NCI-H345 treated with DMSO at 0.1 percent for 48 hours (cell line): ENCODE measurements around the gene SORCS1.

Experiments
- DNase-seq: peaks from one replicate; lab custom pipeline; 2025; ENCODE audit not compliant: unreplicated experiment; lab: John Stamatoyannopoulos, UW

The SORCS1 gene

DNA sequence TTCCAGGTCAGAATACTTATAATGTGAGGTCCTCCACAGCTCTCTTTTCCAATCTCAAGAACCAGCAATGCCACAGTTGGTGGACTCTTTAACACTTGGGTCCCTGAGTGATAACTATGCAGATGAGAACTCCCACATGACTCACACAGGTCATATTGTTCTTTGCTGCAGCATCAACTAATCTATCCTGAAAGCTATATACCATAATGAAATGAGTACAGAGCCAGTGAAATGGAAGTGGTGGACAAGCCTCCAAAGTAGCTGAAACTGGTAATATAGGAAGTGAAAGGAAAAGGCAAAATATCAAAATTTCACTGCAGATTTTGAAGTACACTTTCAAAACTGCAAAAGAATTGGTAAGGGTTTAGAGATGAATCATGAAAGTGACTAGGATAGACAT, 45.6 kb downstream of the SORCS1 start:
- DNase-seq: no peak

DNA sequence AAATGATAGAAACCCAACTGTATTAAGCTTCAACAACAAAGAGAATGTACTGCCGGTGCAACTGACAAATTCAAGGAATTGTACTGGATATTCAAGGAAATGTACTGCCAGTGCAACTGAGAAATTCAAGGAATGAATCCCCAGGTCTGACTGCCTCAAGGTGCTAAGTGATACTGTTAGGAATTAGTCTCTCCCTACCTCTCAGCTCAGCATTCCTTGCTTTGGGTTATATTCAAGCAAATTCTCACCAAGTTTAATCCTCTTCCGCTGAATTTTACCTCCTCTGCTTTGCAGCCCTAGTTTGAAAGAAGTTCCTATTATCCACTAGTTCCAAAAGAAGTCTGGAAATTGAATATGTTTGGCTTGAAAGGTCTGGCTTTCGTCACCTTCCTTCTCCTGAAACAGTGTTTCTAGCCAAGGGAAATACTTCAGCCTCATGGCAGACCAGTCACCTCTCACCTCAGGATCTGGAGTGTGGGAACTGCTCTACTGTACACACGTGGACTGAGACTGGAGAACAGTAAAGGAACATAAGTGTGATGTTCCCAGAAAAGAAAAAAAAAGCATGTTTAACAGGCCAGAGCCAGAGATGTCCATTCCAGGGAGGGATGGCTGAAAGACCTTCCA, 60.4 kb downstream of the SORCS1 start:
- DNase-seq: no peak

DNA sequence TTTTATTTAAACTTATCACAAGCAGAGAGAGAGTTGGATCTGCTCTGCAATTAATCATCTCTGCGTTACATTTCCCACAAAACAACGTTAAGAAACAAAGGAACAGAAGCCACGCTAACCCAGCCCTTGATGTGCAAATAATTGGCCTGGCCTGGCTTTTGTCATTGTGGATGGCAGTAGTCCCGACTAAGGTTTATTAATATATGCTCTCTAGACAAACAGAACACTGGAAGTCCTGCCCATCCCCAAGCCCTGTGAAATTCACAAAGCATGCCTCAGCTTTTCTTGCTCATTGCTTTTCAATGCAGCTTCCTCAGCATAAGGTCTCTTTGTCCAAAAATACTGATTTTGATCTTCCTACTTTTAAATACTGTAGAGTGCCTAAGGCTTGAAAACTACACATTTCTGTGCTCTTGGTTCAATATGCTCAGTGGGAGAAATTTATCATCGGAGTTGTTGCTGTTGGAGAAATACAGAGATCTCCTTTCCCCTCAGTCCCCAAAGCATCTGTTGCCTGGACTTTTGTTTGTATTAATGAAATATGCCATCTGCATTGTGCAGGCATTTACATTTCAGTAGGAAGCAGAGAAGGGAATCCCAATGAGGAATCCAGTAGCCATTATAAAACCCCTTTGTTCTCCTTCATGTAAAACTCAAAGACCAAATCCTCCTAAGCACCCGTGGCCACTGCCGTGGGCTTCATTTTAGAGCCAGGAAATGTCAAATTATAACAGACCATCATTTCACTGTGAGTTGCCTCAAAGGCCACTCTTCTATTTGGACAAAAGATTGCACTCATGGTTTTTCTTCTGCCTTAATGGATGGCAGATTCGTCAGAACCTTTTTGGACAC, 61.1 kb downstream of the SORCS1 start:
- DNase-seq: no peak

DNA sequence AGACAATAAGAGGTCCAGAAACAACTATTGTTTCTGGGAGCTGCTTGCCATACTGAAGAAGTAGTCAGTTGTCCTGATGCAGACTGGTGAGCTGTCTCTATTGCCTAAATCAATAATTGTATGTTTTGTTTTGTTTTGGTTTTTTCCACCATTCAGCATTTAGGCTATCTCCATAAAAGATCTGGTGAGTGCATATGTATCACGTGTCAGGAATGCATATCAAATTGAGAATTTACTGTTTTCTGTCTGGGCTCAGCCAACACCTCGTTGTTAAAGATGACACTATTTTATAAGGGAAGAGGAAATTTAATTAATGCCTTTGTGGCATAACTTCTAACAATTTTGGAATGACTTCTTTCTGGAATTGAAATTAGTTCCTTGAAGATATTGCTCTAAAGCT, 66.2 kb downstream of the SORCS1 start:
- no peak for DNase-seq

DNA sequence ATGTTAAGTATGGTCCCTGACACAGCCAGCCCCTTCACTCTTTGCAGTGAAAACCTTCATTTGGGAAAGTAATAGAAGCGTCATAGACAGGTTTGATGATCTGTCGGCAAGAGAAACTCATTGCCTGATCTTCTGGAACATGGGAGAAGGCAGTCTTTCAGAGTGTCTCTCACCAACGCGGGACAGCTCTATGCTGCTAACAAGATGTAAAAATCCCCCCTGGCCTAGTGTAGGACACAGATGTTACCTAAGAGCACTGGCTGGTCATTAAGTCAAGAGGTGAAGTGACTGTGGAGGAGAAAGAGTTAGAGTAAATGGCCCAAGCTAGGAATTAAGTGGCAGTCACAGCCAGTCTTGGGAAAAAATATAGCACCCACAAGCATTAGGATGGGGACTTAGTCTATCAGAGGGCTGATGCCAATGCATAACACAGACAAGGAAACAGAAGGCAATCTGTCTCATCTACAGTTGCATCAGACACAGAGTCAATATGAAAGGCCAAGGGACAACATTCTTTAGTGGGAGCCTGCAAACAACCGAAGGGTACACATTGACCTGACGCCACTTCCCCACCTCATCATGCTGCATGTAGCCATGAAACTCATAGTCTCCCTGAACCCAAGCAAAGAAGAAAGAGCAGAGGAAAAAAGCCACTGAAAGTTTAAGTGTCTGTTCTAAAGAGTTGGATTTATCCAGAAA, 69.5 kb downstream of the SORCS1 start:
- DNase-seq: no peak

DNA sequence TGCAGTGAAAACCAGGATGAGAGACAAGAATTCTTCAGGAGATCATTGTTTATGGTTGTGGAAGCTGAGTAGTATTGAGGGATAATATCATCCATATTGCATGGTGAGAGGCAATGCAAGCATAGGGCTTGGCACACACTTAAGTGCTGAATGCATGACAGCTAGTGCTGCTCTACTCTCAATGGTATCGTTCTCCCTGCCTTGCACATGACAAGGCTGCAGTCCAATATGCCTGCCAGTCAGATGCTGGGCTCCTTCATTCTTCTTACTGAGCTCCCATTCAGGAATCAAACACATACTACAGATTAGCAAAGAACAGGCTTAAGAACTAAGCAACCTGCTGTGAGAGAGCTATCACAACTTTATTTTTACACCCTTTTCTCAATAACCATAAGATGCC, 72.2 kb downstream of the SORCS1 start:
- DNase-seq: no peak

DNA sequence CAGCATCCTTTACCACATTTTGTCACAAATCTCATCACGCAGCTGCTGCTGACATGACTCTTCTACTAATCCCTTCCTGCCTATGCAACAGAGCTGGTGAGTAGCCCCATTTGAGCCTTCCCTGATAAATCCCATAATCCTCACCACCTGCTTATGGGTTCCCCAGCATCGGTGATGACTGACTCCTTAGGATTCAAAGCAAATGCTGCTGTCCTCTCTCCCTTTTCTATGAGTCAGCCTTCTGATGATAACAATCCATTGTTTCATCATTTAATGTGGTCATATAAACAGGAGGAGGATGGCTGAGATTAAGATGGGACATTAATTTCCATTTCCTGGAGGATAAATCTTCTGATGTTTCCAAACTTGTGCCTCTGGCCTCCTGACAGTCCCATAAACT, 73.4 kb downstream of the SORCS1 start:
- DNase-seq: no peak

DNA sequence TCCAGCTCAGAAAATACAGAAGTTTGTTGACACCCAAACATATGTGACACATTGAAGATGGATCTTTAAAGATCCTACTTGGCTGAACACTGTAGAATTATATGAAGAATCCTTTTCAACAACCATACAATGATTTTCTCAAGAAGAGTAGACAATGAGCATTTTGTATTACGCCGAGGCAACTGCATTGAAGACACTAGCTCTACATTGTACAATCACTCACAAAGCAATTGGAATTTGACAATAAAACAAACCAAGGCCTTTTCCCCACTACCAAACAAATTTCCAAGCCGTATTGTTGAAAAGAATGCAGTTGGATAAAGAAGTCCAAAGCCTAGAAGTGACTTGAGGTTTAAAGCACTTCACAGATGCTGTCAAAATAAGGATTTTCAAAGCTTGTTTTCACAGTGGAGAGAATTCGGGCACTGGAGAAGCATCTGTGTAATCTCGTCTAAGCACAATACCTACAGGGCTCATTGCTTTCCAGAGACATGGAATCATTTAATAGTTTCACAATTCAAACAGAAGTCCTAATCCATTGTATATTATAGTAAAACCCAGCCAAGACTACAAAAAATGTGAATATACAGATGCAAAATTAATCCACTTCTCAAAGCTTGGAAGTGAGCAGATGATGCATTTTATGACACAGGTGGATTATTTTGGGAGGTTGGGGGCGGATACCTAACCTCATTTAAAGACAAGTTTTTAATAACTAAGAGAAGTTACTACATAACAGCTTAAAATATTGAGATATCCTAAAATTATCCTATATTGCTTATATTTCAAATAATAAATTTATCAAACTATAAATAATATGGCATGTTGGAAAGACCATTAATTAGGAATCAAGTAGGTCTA, 78.6 kb downstream of the SORCS1 start:
- DNase-seq: no peak

DNA sequence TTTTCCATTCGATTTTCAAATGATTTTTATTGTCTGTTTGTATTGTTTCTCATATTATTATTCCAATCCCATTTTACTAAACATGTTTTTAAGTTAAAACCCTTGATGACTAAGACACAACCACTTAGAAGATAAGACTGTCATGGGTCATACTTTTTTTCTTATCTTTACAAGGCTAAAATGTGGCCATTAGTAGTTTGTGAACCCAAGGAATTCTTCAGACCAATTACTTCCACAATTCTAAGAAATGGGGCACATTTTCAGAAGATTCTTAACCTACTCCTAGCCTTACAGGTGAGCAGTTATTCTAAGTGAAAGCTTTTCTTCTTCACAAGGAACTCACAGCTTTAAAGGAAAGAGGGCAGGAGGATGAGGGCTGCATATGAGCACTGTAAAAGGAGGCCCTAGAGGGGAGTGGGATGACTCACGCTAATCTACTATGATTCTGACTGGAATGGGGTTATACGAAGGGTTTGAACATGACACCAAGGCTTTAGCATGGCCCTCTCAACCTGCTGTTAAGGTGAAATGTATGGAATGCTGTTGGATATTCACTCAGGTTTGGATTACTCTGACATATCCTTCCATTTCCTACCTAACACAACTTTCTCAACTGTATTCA, 81.0 kb downstream of the SORCS1 start:
- DNase-seq: no peak

DNA sequence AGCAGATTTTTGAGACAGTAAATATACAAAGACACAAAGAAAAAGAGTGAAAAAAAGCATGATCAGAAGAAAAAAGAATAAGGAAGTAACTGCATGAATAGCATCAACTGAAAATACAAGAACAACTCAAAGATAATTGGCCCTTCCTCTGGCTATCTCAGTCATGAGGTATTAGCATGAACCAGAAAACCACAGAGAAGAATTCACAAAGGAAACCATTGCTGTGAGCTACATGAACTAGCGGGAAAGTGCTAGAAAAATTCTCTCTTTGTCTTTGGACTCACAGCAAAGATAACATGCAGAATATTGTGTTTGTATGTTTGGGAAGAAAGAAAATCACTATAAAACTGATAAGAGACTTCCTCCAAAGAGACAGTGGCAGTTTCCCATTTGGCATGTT, 82.9 kb downstream of the SORCS1 start:
- DNase-seq: no peak

DNA sequence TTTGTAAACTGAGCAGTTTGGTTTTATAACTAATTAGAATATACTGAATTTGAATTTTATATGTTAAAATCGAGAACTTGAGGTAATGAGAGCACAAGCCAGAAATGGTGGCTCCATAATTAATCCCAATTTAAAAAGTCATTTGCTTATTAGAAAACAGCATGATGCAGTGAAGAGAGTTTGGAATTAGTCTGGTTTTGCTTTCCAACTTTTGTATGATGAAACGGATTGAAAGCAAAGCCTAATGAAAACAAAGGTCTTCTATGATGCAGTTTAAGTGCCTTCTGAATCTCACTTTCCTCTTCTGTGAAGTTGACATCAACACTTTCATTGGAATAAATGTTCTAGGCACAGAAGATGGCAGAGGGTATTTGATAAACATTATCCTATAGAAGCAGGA, 89.4 kb downstream of the SORCS1 start:
- no peak for DNase-seq

DNA sequence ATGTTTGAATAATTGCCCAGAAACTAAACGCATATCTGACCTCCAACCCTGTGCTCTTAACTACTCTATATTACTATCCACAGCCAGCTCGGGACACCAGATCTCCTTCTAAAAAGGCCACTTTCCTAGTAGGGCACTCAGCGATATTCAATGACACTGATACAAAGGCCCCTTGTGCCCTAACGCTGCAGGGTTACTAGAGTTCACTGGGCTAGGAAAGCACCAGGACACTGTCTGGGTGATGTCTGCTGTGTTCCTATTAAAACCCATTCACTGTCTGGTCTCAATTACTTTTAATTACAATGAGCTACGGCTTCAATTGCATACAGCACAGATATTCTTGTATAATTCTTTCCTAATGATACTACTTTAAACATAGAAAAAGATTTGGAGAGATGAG, 91.7 kb downstream of the SORCS1 start:
- no peak for DNase-seq

DNA sequence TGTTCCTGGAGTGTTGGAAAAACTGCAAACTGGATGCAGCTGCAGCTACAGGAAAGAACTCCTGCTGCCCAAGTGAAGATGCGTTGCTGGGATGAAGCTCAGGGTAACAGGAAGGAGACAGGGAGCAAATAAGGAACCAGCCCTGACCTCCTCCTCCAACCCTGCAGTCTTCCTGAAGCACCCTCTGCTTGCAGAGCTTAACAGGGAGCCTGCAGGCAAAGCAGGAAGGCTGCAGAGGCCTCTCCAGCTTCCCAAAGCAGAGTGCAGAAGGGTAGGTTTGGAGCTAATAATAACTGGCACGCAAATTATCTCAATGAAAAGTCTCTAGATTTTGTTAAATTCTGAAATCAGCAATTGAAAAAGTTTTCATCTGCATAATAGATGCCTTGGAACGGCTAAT, 92.5 kb downstream of the SORCS1 start:
- DNase-seq: no peak

DNA sequence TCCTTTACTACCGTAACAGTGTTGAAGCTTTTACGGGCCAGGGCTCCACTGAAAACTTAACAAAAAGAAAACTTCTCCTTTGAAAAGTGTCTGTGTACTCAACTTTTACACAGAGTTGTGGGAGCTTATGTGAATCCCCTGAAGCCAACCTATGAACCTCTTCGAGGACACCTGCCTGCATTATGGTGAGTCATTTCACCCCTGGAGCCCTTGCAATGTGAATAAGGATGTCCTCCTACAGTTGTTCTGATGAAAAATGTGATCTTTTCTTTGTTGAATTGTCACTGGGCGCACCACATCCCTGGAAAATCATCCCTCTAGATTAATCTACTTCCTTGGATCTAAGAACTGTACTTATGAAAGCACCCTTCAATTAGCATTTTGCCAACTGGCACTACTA, 93.2 kb downstream of the SORCS1 start:
- DNase-seq: no peak

DNA sequence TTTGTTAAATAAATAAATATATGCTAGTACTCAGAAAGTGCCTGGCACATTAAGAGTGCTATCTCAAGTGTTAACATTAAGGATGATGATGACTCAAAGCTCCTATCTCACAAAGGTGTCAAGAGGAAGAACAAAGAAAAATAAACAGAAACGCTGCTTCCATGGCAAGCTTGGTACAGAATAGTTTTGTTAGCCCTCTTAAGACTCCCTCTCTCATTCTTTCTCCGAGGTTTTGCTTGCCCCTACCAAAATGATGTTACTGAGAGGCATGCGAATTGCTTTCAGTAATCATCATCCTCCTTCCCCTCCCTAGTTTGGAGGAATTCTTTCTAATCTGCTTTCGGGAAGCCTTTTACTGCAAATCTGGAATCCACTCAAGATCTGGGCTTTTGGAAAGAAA, 96.7 kb downstream of the SORCS1 start:
- DNase-seq: no peak

DNA sequence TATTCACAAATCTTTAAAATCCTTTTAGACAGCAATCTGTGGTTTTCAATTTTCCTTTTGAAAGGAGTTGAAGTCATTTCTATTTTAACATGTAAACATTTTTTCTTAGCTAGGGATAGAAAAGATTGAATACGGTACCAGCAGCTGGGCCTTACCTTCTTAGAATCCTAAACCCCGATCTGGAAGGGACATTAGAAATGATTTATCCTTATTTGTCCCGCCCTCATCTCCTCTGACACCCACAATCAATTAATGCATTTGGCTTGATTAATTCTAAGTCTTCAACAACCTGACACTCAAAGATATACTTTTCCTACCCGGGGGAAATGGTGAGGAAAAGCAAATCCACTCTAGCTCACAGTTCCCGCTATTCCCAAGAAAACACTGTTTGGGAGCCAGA, 100.4 kb downstream of the SORCS1 start:
- no peak for DNase-seq

DNA sequence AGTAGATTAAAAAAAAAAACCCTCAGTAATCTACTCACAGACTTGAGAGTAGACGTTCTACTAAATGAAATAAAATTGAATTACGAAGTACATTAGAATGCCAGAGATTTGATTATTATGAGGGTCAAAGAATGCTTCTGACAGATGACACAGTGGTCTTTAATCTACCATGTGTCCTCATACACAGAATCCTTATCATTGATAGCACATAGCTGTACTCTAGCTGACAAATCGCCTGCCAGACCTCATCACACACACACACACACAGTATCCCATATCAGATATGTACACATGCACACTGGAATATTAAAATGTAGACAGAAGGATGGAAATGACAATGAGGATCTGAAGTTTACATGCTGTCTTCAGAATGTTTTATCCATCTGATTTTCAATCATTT, 104.6 kb downstream of the SORCS1 start:
- DNase-seq: no peak

DNA sequence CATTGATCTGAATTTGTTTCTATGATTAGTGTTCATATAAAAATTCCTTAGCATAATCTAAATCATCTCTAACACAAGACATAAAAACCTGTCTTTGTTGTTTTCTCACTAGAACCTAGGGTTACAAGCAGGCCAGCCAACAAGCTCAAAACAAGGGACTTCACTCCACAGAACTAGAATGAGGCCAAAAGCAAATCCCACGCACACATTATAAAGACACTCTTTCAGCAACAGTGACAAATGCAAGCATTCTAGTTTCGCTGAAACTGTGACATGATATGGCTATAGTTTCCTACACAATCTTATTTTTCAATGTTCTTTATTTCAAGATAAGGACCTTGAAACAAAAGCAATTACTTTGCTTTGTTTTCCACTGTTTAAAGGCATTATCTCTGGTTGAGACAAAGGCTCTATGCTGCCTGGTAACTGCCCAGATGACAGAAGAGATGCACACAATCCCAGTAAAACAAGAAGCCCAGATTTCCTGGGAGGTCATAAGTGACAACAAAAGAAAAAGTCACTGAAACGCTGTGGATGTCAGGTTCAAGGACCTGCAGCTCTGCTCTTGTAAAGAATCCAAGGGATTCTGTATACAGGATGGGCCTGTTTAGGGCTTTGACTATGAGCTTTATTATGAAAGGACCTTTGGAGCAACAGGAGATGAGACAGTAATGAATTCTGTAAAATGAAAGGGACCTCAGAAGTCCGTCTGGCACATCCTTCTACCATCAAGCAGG, 105.3 kb downstream of the SORCS1 start:
- no peak for DNase-seq

DNA sequence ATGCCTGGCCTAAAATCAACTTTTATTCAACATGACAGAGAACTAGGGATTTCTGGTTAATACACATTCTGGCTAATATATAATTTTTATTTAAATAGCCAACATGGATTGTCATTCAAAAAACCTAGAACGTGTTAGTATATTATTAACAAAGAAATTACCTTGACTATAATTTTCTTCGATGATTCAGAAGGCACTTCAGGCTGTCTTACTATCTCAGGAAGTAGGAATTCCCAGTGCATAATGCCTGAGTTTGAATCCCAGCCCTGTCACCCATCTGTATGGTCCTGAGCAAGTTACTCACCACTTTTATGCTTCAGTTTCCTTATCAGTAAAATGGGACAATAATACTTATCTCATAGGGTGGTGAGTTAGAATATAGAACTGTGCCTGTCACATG, 106.2 kb downstream of the SORCS1 start:
- DNase-seq: no peak

DNA sequence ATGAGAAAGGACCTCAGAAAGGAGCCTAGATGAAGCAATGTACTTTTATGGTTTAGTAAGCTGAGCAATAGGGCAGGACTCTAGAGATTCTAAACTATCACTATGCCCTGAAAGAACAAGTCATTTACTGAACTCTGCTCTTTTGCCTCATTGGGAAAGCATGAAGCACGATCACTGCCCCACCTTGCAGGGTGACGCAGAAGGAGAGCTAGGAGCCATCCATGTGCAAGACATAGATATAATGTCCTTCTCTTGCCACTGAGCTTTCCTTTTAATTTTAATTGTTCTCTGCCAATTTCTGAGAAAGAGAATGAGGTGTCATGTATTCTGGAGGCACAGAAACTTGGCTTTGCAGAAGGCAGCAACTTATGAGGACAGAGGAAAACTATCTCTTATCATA, 108.3 kb downstream of the SORCS1 start:
- no peak for DNase-seq
